NCI-H128 (cell line): Measurements from ENCODE around the gene PRKN.
"Not testable (repeated sequence)": the region's sequence is repeated elsewhere in the genome, so short reads cannot be mapped to it uniquely, and the experiment has no call there.

Source experiments
- DNase-seq: peaks from one replicate; lab custom pipeline; 2025; ENCODE audit not compliant: unreplicated experiment; lab: John Stamatoyannopoulos, UW

PRKN gene

GRCh38 chr6:161833099-161833860 is 894.3 kb downstream of the PRKN start:
- no peak for DNase-seq

- DNase-seq = no peak
These were observed 894.9 kb downstream of the PRKN start for GRCh38 chr6:161832622-161833021.

- DNase-seq = no peak
These were observed 896.5 kb downstream of the PRKN start for GRCh38 chr6:161830866-161831616.

GRCh38 chr6:161829291-161829729 is 898.3 kb downstream of the PRKN start:
- no peak for DNase-seq

DNA sequence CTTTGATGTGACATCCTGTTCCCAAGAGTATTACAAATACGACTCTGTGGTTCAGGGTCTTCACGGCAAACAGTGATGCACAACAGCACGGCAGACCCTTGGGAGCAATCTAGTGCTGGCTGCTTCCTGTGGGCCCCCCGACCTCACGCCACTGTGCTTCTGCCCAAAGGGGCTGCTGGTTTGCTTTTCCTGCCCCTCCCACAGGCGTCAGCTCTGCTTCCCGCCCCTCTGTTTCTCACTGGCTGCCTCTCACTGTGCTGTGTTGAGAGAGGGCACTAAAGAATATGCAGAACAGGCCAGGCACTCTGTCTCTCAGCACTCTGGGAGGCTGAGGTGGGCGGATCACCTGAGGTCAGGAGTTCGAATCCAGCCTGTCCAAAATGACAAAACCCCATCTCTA is 899.2 kb downstream of the PRKN start:
- no peak for DNase-seq

- no peak for DNase-seq
These were observed 901.1 kb downstream of the PRKN start for GRCh38 chr6:161826512-161826911.

DNA sequence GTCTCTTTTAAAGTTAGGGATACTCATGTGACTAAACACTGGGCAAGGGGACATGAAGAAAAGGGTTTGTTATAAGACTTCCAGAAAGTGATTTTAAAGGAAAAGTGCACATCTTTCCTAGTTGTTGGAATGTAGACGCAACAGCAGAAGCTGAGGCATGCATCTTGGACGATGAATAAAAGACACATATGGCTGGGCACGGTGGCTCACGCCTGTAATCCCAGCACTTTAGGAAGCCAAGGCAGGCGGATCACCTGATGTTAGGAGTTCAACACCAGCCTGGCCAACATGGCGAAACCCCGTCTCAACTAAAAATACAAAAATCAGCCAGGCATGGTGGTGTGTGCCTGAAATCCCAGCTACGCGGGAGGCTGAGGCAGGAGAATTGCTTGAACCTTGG is 905.4 kb downstream of the PRKN start:
- DNase-seq = not testable (repeated sequence)

- DNase-seq = no peak
These were observed 909.7 kb downstream of the PRKN start for GRCh38 chr6:161817881-161818280.

GRCh38 chr6:161815965-161816364 is 911.6 kb downstream of the PRKN start:
- DNase-seq = no peak

DNA sequence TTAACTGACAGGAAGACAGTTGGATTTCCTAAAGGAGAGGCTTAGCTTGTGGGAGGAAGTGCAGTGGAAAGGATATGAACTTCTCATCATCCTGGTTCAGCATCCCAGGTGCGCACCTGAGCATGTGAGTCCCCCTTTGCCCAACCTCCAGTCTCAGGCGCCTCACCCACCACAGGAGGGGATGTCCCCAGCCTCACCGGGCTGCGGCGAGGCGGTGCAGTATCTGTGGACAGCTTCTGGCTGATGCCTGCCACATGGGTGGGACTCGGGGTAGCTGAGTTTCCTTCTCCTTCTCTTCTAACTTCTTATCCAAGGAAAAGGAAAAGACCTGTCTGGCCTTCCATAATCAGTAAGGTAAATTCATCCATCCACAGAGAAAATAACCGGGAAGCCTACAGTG is 914.4 kb downstream of the PRKN start:
- no peak for DNase-seq

- no peak for DNase-seq
These were observed 917.6 kb downstream of the PRKN start for GRCh38 chr6:161809971-161810370.

- DNase-seq = no peak
These were observed 922.7 kb downstream of the PRKN start for GRCh38 chr6:161804838-161805237.

- no peak for DNase-seq
These were observed 924.4 kb downstream of the PRKN start for GRCh38 chr6:161803131-161803530.

GRCh38 chr6:161802231-161802630 is 925.3 kb downstream of the PRKN start:
- no peak for DNase-seq

DNA sequence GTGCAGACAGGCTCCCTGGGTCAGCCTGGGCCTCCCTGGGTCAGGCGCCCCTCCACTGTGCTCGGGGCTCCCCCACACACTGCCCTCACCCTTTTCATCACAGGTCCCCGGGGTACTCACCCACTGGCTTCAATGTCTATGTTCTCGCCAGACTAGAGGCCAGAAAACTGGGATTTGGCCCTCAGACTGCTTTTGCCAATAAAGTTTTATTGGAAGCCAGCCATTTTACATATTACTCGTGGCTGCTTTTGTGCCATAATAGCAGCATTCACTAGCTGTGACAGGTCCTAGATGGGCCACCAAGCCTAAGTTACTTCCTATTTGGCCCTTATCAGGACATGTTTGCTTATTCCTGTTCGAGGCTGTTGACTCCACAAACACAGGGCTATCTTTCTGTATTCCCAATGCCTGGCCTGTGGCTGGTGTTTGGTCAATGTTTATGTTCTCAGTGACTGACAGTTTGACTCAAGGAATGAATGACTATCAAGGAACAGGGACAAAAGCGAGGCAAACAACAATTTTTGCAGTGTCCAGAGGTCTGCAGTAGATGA is 928.6 kb downstream of the PRKN start:
- DNase-seq = no peak

- DNase-seq = no peak
These were observed 930.9 kb downstream of the PRKN start for GRCh38 chr6:161796681-161797080.

DNA sequence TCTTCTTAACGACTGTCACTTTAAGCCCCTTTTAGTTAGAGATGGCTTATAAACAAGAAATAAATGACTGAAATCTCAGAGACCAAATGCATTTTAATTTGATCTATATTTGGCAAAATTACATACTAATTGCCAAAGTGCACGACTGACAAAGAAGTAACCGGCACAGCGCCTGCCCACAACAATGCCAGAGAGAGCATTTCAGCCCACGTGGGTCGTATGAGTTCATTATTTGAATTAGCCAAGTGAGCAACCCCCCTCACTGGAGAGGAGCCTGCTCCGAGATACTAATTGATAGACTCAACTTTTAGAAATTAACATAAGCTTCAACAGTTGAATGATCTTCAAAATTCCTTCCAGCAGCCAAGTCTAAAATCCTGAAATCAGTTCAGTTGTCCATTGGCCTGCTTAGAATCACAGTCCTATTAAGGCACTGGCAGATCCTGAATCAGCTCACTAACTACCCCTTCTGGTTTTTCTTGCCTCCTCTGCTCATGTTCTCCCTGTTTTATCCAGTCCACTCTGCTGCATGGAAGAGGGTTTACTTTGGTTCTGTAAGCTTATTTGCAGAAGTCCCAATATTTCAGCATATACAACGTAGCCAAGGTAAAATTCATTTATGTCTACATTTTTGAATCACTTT is 934.6 kb downstream of the PRKN start:
- no peak for DNase-seq

DNA sequence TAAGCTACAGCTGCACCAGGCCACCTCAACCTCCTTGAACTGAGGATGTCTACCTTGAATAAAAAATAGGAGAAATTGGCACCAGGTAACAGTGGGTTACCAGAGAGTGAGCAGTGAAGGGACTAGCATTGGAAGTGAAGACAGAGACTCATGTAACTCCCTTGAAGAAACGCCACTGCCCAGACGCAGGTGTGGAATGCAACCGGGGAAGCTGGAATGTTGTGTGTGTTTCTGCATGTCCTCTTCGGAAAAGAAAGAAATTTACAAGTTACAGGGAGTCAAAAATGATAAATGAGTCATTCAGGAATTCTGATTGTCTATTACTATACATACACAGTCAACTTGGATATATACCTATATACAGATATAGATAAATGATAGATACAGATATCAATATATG is 939.0 kb downstream of the PRKN start:
- DNase-seq = no peak

DNA sequence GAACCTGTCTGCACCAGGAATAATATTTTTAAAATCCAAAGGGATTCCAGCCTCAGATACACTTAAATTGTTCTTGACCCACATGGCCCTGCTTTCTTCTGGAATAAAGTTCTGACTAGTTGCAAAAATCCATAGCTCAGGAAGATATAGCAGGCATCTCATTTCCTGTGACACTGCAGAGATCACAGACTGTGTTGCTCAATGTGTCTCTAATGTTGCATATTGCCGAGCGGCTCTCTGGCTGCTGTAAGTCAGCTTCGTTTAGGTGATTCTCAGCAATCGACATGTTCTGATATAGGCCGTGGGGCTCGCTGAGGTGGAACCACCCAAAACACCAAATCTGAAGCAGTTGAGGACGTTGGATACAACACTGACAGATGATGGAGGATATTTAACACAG is 955.4 kb downstream of the PRKN start:
- no peak for DNase-seq

GRCh38 chr6:161761966-161762365 is 965.6 kb downstream of the PRKN start:
- no peak for DNase-seq

DNA sequence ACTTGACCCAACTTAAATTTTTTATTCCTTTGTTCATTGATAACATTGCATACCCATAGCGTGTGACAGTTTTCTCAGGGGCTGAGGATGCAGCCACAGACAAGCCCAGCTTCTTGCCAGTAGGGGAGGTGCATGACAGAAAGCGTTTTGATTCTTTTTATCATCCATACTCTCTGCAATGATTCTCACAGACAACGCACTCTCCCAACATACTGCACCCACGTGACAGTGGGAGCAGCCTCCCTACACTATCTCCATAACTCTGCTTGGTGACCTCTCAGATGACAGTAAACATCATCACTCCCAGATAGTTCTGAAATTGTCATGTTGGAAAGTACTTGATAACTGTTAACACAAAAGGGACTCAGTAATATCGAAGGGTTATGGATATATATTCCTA is 972.5 kb downstream of the PRKN start:
- no peak for DNase-seq

DNA sequence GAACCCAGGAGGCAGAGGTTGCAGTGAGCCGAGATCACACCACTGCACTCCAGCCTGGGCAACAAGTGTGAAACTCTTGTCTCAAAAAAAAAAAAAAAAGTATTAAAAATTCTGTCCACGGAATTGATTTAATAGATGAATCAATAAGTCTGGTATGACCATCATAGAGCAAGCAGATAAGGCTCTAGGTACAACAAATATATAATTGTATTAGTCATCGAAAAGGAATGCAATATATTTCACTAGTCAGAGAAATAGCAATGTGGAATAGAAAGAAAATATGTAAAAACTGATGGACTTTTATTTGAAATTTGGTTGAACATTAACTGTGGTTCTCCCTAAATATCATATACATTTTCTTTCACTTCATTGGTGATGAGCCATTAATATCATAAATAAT is 976.9 kb downstream of the PRKN start:
- no peak for DNase-seq
